GM18861 (cell line): ENCODE results near the gene TBC1D24.
"Not testable (repeated sequence)": the region's sequence is repeated elsewhere in the genome, so short reads cannot be mapped to it uniquely, and the experiment has no call there.

ENCODE experiments used
- ATAC-seq: cut with Tn5 transposase; IDR thresholded peaks from one replicate; pipeline ENCODE4 v1.9.1; 2021; ENCODE audit not compliant: unreplicated experiment

Gene TBC1D24

GRCh38 chr16:2474877-2475412, at the start of gene TBC1D24:
TBC1D24 (plus strand) TSS chr16:2475127; CDS start chr16:2496149, 21,022 bp downstream.
- peak; percentile 35 for ATAC-seq

GRCh38 chr16:2425825-2426430, 49.0 kb upstream of the TBC1D24 start:
- no peak for ATAC-seq

- no peak for ATAC-seq
These were observed 48.0 kb upstream of the TBC1D24 start for GRCh38 chr16:2426941-2427361.

- no peak for ATAC-seq
These were observed 47.4 kb upstream of the TBC1D24 start for GRCh38 chr16:2427526-2427925.

GRCh38 chr16:2428051-2428783, 46.7 kb upstream of the TBC1D24 start:
- no peak for ATAC-seq

GRCh38 chr16:2428784-2429033, 46.2 kb upstream of the TBC1D24 start:
- peak; percentile 26 for ATAC-seq

GRCh38 chr16:2429034-2429770, 45.7 kb upstream of the TBC1D24 start, which contains the start of gene CCNF:
CCNF (plus strand) TSS chr16:2429447; CDS start chr16:2429482, 35 bp downstream.
- ATAC-seq = peak; percentile 70

- no peak for ATAC-seq
These were observed 44.9 kb upstream of the TBC1D24 start for GRCh38 chr16:2429771-2430663.

GRCh38 chr16:2432286-2432685, 42.6 kb upstream of the TBC1D24 start:
- ATAC-seq = no peak

- no peak for ATAC-seq
These were observed 42.0 kb upstream of the TBC1D24 start for GRCh38 chr16:2432801-2433505.

GRCh38 chr16:2435236-2435635, 39.7 kb upstream of the TBC1D24 start:
- ATAC-seq = not testable (repeated sequence)

- ATAC-seq = no peak
These were observed 38.8 kb upstream of the TBC1D24 start for GRCh38 chr16:2436110-2436509.

GRCh38 chr16:2437032-2437790, 37.7 kb upstream of the TBC1D24 start:
- ATAC-seq = no peak

- ATAC-seq = no peak
These were observed 36.8 kb upstream of the TBC1D24 start for GRCh38 chr16:2438121-2438520.

- no peak for ATAC-seq
These were observed 35.3 kb upstream of the TBC1D24 start for GRCh38 chr16:2439598-2439997.

- ATAC-seq = not testable (repeated sequence)
These were observed 33.7 kb upstream of the TBC1D24 start for GRCh38 chr16:2441143-2441804.

GRCh38 chr16:2443555-2443954, 31.4 kb upstream of the TBC1D24 start:
- no peak for ATAC-seq

- no peak for ATAC-seq
These were observed 26.9 kb upstream of the TBC1D24 start for GRCh38 chr16:2447920-2448583.
